ENCODE measurements around the gene TBC1D22B. TPM values are rescaled to one million over a fixed set of nuclear protein-coding genes. Genes with fewer than 3 reads are reported as not detected.

The TBC1D22B gene
- total RNA-seq, 2 experiments from 2014 or later, result 12.1 to 12.3 TPM

DNA sequence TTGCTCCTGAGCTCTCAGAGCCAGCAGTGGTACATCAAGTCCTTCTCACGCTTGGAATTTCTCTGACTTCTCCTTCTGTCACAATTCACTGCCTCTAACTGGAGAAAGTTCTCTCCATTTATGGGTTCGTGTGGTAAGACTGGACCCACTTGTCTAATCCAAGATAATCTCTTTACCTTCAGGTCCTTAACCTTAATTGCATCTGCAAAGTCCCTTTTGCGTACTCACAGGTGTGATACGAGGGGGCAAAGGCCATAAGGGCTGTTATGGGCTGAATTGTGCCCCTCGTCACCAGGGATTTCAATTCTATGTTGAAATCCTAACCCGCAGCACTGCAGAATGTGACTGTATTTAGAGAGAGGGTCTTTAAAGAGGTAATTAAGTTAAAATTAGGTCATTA is 27.5 kb upstream of the TBC1D22B start:
- no peak for DNase-seq
- CTCF ChIA-PET, result no interaction called here
- Mint-ChIP-seq H3K27ac (no peak overlapping the region), H3K9me3 (no peaks in the 10 kb centered on the region), H3K36me3 (ENCODE audit: low read depth) (no peaks in the 10 kb centered on the region), H3K4me1 (ENCODE audit: low read depth) (peaks cover 7% of the 10 kb centered on the region), H3K27me3 (no peaks in the 10 kb centered on the region), H3K4me3 (no peak overlapping the region)
- TF ChIP-seq, protein P1, sequence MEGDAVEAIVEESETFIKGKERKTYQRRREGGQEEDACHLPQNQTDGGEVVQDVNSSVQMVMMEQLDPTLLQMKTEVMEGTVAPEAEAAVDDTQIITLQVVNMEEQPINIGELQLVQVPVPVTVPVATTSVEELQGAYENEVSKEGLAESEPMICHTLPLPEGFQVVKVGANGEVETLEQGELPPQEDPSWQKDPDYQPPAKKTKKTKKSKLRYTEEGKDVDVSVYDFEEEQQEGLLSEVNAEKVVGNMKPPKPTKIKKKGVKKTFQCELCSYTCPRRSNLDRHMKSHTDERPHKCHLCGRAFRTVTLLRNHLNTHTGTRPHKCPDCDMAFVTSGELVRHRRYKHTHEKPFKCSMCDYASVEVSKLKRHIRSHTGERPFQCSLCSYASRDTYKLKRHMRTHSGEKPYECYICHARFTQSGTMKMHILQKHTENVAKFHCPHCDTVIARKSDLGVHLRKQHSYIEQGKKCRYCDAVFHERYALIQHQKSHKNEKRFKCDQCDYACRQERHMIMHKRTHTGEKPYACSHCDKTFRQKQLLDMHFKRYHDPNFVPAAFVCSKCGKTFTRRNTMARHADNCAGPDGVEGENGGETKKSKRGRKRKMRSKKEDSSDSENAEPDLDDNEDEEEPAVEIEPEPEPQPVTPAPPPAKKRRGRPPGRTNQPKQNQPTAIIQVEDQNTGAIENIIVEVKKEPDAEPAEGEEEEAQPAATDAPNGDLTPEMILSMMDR (IDR thresholded peaks at IDR 0.05), result no peak
- no peak for ATAC-seq
- POLR2A ChIA-PET, result no interaction called here
- intact Hi-C loops (cut with micrococcal nuclease), result no loop called here

DNA sequence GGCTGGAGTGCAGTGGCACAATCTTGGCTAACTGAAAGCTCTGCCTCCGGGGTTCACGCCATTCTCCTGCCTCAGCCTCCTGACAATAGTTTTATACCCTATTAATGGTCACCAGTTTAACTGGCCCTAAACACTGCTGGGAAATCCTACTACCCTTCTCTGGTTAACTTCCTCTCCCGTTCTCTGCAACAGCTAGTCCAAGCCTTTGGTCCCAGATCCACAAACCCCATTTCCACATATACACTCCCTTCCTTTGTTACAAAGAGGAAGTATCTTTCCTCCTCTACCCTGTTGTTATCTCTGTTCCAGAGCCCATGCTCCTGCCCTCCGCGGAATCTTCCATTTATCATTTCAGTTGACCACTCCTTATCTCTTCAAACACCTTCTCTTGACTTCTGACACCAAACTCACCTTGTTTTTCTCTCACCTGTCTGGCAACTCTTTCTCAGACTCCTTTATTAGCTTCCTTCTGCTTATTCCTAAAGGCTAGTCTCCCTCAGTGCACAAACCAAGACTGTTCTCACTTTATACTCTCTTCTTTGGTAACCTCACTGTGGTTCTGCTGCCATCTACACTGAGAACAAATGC is 25.0 kb upstream of the TBC1D22B start:
- H3K36me3 Mint-ChIP-seq (ENCODE audit: low read depth), result no peaks in the 10 kb centered on the region
- no peak overlapping the region for H3K4me3 Mint-ChIP-seq
- H3K27ac Mint-ChIP-seq, result no peak overlapping the region
- no peaks in the 10 kb centered on the region for H3K27me3 Mint-ChIP-seq
- CTCF ChIA-PET, result interaction anchor here (0.8 kb wide), 1 partner anchor 93 kb away, joined by 4 read pairs; no protein-coding TSS in a partner anchor
- POLR2A ChIA-PET, result interaction anchor here (0.8 kb wide), 1 partner anchor 10 kb away, joined by 3 read pairs; no protein-coding TSS in a partner anchor
- DNase-seq (no peak), ATAC-seq (no peak)
- TF ChIP-seq, protein P1 (IDR thresholded peaks at IDR 0.05), result no peak
- intact Hi-C loops (cut with micrococcal nuclease), result no loop called here
- peaks cover 15% of the 10 kb centered on the region for H3K4me1 Mint-ChIP-seq (ENCODE audit: low read depth)
- H3K9me3 Mint-ChIP-seq, result no peaks in the 10 kb centered on the region

DNA sequence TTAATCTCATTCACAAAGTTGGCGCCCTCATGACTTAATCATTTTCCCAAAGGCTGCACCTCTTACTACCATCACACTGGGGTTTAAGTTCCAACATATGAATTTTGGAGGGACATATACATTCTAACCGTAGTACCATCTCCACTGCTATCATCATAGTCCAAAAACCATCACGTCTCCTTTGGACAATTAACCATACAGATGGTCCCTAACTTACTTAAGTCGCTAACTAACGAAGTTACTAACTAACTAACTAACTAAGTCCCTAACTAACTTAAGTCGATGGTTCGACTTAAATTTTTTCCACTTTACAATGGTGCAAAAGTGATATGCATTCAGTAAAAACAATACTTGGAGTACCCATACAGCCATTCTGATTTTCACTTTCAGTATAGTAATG is 24.0 kb upstream of the TBC1D22B start:
- H3K4me1 Mint-ChIP-seq (ENCODE audit: low read depth), result peaks cover 20% of the 10 kb centered on the region
- no peaks in the 10 kb centered on the region for H3K36me3 Mint-ChIP-seq (ENCODE audit: low read depth)
- ChIA-PET POLR2A (no interaction called here), CTCF (interaction anchor here (0.8 to 1.6 kb wide), 2 partner anchors 92 to 215 kb away, joined by 3 to 4 read pairs; no protein-coding TSS in a partner anchor)
- DNase-seq, result no peak
- H3K4me3 Mint-ChIP-seq, result no peak overlapping the region
- ATAC-seq, result no peak
- intact Hi-C loops (cut with micrococcal nuclease), result no loop called here
- TF ChIP-seq, protein P1 (IDR thresholded peaks at IDR 0.05), result no peak
- no peak overlapping the region for H3K27ac Mint-ChIP-seq
- H3K9me3 Mint-ChIP-seq, result no peaks in the 10 kb centered on the region
- H3K27me3 Mint-ChIP-seq, result no peaks in the 10 kb centered on the region

DNA sequence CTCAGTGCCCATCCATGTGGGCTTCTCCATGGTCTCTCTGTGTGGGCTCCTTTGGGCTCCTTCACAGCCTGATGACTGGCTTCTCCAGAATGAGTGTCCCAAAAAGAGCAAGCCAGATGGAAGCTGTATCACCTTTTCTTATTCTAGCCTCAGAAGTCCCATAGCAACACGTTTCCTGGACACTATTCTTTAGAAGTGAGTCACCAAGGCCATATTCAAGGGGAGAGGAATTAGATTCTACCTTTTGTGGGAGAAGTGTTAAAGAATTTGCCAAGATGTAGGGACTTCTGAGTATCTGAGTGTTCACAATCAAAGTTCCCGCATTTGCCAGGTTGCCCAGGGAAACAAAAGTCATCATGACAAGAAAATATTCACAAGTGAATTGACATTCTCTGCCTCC is 20.7 kb upstream of the TBC1D22B start:
- no peaks in the 10 kb centered on the region for H3K27me3 Mint-ChIP-seq
- H3K4me3 Mint-ChIP-seq, result no peak overlapping the region
- no peak overlapping the region for H3K27ac Mint-ChIP-seq
- CTCF ChIA-PET, result interaction anchor here (0.6 to 1.7 kb wide), 4 partner anchors 14 to 455 kb away, joined by 3 to 6 read pairs (median 3); no protein-coding TSS in a partner anchor
- ATAC-seq (no peak), DNase-seq (no peak)
- intact Hi-C loops (cut with micrococcal nuclease), result no loop called here
- H3K36me3 Mint-ChIP-seq (ENCODE audit: low read depth), result no peaks in the 10 kb centered on the region
- POLR2A ChIA-PET, result interaction anchor here (0.7 to 0.9 kb wide), 2 partner anchors 223 to 251 kb away, joined by 3 read pairs; partner anchors contain the start of gene MTCH1
- TF ChIP-seq, protein P1 (IDR thresholded peaks at IDR 0.05), result no peak
- no peaks in the 10 kb centered on the region for H3K9me3 Mint-ChIP-seq
- peaks cover 32% of the 10 kb centered on the region for H3K4me1 Mint-ChIP-seq (ENCODE audit: low read depth)

DNA sequence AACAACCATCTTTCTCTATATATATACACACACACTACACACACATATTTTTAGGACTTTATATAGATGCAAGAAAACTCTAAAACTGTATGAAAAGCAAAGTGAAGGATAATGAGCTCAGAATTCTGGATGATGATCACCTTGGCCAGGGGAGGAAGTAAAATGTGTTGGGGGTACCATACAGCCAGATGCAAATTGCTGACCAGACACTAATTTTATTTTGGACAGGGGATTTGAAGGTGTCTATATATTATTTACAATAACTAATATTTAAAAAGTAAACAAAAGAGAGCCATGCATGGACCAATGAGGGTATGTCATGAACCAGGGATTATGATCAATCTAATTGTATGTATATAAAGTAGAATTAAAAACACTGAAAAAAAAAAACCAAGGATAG is 19.8 kb upstream of the TBC1D22B start:
- intact Hi-C loops (cut with micrococcal nuclease), result no loop called here
- H3K9me3 Mint-ChIP-seq, result no peaks in the 10 kb centered on the region
- ATAC-seq (no peak), DNase-seq (no peak)
- H3K4me1 Mint-ChIP-seq (ENCODE audit: low read depth), result peaks cover 41% of the 10 kb centered on the region
- ChIA-PET CTCF (interaction anchor here (1.7 kb wide), 1 partner anchor 27 kb away, joined by 6 read pairs; no protein-coding TSS in a partner anchor), POLR2A (interaction anchor here (0.9 kb wide), 1 partner anchor 252 kb away, joined by 3 read pairs; the partner anchor contains the start of gene MTCH1)
- no peak overlapping the region for H3K4me3 Mint-ChIP-seq
- no peaks in the 10 kb centered on the region for H3K27me3 Mint-ChIP-seq
- H3K27ac Mint-ChIP-seq, result no peak overlapping the region
- no peaks in the 10 kb centered on the region for H3K36me3 Mint-ChIP-seq (ENCODE audit: low read depth)
- TF ChIP-seq, protein P1 (IDR thresholded peaks at IDR 0.05), result no peak
